Cerebellar nuclear complex (tissue), 1 donor: ENCODE results near the gene LGALS3BP.
"Not testable (repeated sequence)": the region's sequence is repeated elsewhere in the genome, so short reads cannot be mapped to it uniquely, and the experiment has no call there.

ENCODE experiments used
- DNase-seq, 2 experiments: peaks; one replicate each; lab custom pipeline; 2025; lab: John Stamatoyannopoulos, UW

LGALS3BP gene

DNA sequence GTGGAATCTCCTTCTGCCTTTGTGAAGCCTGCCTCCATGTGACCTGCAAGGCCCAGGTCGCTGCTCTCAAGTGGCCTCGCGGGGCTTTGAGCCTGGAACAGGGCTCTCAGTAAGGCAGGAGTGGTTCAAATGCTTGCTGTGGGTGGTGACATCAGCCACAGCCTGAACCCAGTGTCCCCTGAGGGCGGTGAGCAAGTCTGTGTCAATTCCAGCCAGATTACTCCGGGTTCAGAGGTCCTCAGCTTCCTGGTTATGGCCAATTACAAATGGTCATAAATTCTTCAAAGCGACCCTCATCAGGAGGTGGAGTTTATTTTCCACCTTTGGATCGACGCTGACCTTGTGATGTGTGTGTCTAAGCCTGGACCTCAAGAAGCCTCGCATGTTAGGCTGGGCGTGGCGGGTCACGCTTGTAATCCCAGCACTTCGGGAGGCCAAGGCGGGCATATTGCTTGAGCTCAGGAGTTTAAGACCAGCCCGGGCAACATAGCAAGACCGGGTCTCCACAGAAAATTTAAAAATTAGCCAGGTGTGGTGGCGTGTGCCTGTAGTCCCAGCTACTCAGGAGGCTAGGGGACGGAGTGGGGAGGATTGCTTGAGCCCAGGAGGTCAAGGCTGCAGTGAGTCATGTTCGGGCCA lies 17.3 kb downstream of the LGALS3BP start:
- no peak for DNase-seq

- no peak for DNase-seq
Measured at GRCh38 chr17:78961571-78961970, 18.2 kb downstream of the LGALS3BP start.

DNA sequence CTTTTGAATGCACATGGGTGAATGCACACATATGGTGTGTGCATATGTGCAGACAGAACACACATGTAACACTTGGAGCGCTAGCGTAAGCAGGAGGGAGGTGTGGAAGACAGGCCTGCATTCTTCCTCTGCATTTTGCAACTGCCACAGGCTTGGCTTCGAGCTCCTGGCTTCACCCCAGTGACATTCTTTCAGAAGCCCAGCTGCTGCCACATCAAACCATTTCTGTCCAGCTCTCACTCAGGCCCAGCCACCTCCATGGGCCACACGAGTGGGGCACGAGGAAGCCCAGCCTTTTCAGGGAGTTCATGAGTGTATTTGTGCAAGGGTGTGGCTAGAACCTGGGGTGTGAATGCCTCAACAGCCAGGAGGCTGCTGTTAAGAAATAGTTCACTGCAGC lies 18.8 kb downstream of the LGALS3BP start:
- DNase-seq: no peak

DNA sequence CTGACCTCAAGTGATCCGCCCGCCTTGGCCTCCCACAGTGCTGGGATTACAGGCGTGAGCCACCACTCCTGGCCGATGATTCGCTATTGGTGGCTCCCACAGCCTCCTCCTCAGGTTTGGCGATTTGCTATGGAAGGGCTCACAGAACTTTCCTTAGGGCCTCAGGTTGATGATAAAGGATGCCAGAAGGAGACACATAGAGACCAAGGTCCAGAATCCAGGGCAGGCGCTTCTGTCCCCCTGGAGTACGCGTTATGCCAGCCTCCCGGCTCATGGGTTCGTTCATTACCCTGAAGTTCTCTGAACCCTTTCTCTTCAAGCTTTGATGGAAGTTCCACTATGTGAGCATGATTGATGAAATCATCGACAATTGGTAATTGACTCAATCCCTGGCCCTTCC lies 19.9 kb downstream of the LGALS3BP start:
- DNase-seq: no peak

DNA sequence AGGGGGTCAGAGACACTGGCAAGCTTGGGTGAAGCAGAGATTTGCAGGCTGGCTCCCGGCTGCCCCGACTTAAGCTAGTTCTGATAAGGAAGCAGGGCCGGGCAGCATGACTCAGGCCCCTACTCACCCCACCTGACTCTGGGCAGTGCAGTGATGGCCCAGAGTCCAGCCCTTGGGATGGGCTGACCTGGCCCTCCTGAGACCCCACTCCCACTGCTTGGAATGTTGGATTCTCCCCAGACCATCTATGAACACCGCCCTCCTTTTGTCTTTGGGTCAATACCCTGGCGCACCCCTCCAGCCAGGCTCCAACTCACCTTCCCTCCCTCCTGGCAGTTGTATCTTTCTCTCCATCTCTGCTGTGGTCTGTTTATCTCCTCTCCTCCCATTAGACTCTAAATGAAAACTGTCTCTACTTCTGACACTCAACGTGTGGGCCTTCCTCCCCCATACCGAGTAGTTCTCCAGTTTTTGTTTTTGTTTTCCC lies 21.0 kb downstream of the LGALS3BP start:
- DNase-seq: no peak

- no peak for DNase-seq
Measured at GRCh38 chr17:78957128-78957527, 22.6 kb downstream of the LGALS3BP start.

GRCh38 chr17:78956254-78956653 lies 23.5 kb downstream of the LGALS3BP start:
- DNase-seq: no peak

DNA sequence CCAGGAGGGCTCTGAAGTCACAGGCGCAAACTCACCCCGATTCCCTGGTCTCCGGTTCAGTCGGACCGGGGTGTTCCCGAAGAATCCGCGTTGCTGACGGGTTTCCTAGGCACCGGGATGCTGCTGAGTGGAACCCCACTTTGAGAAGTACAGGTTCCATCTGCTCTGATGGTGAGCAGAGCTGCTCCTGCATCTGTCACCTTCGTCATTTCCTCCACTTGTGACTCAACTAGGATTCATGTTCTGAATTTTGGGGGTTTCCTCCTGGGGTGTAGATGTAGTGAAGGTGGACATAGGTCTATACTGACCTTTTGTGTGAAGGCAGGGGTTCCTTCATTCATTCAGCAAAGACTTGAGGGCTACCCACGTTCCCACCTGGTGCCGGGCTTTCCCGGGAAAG lies 25.0 kb downstream of the LGALS3BP start:
- DNase-seq: no peak

GRCh38 chr17:78953356-78954350 lies 26.1 kb downstream of the LGALS3BP start:
- DNase-seq: no peak

DNA sequence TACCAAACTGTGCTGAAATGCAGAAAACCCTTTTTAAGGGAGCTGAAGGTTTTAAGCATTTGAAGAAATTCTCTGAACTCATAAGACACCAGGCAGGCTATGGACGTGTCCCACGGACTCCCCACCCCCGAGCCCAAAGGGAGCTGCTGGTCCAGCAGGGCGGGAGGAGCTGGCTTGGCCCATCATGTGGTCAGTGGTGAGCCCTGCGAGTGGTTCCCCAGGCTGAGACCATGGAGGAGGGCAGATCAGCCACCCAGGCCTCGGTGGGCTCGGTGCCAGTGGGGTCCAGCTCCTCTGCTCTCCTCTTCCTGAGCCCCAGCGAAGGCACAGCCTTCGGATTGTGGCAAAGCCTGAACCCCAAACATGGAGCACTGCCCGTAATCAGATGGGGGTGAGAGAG lies 27.0 kb downstream of the LGALS3BP start:
- no peak for DNase-seq

GRCh38 chr17:78951967-78952551 lies 27.7 kb downstream of the LGALS3BP start:
- DNase-seq: no peak

- no peak for DNase-seq
Measured at GRCh38 chr17:78950870-78951269, 28.9 kb downstream of the LGALS3BP start.

DNA sequence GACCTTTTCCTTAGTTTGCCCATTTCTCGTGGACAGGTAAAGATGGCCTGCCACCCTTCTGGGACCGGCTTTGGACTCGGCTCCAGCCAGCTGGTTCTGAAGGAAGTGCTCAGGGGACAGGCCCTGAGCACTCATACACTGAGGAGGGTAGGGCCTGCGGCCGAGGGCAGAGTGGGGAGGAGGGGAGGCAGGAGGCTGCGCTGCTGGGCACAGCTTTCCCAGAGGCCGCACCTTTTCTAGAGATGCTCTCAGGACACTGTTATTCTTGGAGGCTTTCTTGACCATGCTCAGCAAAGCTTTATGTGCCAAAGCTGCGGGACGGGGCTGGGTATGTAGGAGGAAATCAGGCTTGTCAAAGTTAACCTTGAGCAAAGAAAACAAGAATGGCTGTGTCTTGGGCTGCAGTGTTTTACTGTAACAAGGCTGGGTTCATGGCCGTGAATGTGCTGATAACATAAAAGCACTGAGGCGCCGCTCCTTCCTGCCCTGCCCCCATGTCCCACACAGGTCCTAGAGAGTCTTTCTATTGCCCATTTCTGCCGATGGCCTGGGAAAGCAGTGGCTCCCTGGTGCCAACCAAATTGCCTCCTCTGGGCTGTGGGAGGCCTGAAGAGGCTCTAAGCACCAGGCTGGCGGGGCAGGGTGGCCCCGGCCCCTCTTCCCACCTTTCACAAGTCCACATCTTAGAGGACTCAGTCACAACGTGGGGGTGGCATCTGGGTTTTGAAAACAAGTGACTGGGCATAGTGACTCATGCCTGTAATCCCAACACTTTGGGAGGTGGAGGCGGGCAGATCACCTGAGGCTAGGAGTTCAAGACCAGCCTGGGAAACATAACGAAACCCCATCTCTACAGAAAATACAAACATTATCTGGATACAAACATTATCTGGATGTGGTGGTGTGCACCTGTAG lies 32.2 kb downstream of the LGALS3BP start:
- no peak for DNase-seq

DNA sequence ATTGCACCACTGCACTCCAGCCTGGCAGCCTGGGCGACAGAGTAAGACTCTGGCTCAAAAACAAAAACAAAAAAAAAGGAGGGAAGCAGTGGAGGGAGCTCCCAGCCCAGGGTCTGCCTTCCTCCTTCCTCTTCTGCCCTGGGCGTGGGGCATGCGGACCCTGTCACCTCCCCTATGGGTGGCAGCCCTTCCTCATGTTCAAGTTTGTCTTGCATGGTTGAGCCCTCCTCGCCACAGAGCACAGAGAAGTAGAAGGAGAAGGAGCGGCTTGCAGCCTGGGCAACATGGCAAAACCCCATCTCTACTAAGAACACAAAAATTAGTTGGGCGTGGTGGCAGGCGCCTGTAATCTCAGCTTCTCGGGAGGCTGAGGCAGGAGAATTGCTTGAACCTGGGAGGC lies 33.1 kb downstream of the LGALS3BP start:
- DNase-seq: no peak

GRCh38 chr17:78946131-78946530 lies 33.6 kb downstream of the LGALS3BP start:
- no peak for DNase-seq

DNA sequence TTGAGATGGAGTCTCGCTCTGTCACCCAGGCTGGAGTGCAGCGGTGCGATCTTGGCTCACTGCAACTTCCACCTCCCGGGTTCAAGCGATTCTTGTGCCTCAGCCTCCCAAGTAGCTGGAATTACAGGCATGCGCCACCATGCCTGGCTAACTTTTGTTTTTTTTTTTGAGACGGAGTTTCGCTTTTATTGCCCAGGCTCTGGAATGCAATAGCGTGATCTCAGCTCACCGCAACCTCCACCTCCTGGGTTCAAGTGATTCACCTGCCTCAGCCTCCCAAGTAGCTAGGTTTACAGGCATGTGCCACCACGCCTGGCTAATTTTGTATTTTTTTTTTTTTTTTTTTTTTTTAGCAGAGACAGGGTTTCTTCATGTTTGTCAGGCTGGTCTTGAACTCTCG lies 34.3 kb downstream of the LGALS3BP start:
- not testable (repeated sequence) for DNase-seq

DNA sequence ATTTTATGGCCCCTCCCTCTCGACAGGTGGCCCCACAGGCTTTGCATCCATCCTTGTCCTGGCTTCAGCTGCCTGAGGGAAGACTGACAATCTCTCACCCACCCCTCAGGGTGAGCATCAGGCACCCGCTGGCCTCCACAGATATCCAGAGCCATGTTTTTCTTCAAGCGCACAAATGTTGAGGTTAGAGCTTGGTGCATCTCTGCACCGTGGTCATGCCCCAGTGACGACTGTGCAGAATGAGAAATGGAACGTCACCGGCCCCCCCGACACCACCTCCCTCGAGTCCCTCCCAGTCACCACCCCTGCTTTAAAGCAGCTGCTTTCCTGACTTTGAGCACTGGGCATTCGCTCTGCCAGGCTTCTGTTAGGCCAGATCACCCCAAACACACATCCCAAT lies 34.8 kb downstream of the LGALS3BP start:
- no peak for DNase-seq

GRCh38 chr17:78944026-78944425 lies 35.7 kb downstream of the LGALS3BP start:
- no peak for DNase-seq

DNA sequence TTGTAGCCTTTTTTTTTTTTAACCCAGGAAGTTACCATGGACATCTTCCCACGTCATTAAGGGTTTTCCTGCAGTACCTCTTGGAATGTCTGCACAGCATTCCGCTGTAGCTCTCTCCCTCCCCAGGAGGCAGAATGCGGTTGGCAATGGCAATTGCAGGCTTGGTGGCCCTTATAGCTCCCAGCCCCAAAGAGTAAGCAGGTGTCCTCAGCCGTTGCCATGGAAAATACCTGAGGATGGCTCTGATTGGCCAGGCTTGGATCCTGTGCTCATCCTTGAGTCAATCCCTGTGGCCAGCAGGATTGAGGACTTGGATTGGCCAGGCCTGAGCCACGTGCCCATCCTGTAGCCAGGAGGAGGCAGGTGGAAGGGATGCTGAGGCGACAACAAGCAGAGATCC lies 39.0 kb downstream of the LGALS3BP start:
- DNase-seq: no peak

- no peak for DNase-seq
Measured at GRCh38 chr17:78940258-78940657, 39.5 kb downstream of the LGALS3BP start.

- DNase-seq: no peak
Measured at GRCh38 chr17:78939615-78940014, 40.1 kb downstream of the LGALS3BP start.

- DNase-seq: no peak
Measured at GRCh38 chr17:78937561-78937960, 42.2 kb downstream of the LGALS3BP start.
